Astrocyte of the spinal cord (primary cell): ENCODE data around the gene HOATZ.
A peak's percentile ranks its signal among the peaks of the same experiment; 100 is the strongest.

Source experiments
- DNase-seq: peaks from one replicate; pipeline ENCODE4 v3.0.0; 2011; ENCODE audit warnings: low read depth, low spot score
- H3K4me3 ChIP-seq: 2 replicates; pipeline ENCODE4 v1.5.1; 2011; ENCODE audit warnings: low read depth, mild to moderate bottlenecking, low read length, moderate library complexity
- CTCF ChIP-seq: IDR thresholded peaks from 2 replicates; pipeline ENCODE4 v1.5.1; 2012; ENCODE audit warnings: low read depth, mild to moderate bottlenecking, low read length, inconsistent platforms
- in situ Hi-C: cut with HindIII; loops from 2 replicates; pipeline ENCODE4 v1.10.0; 2017; ENCODE audit warnings: low sequenced_read_pairs

HOATZ gene

GRCh38 chr11:111514216-111515031 is at the start of gene HOATZ:
TSS of gene HOATZ (plus strand) at chr11:111514778. CDS start at chr11:111514785, 7 bp downstream.
- TF ChIP-seq CTCF: peak; percentile 32
- H3K4me3 ChIP-seq: peak within 1 kb of the TSS; percentile 40
- DNase-seq: peak; percentile 33
- in situ Hi-C loops: no loop called here

- H3K4me3 ChIP-seq: no peak overlapping the region
- in situ Hi-C loops: no loop called here
- DNase-seq: peak; percentile 39
- TF ChIP-seq CTCF: no peak
Measured at GRCh38 chr11:111465400-111465799, 49.2 kb upstream of the HOATZ start.

GRCh38 chr11:111466615-111467014 is 48.0 kb upstream of the HOATZ start:
- in situ Hi-C loops: no loop called here
- DNase-seq: no peak
- no peak for TF ChIP-seq CTCF
- H3K4me3 ChIP-seq: no peak overlapping the region

GRCh38 chr11:111469200-111469599 is 45.4 kb upstream of the HOATZ start:
- peak; percentile 73 for DNase-seq
- H3K4me3 ChIP-seq: no peak overlapping the region
- in situ Hi-C loops: no loop called here
- no peak for TF ChIP-seq CTCF

GRCh38 chr11:111472228-111472627 is 42.4 kb upstream of the HOATZ start:
- no peak for TF ChIP-seq CTCF
- H3K4me3 ChIP-seq: no peak overlapping the region
- no peak for DNase-seq
- in situ Hi-C loops: no loop called here

- no peak overlapping the region for H3K4me3 ChIP-seq
- no peak for DNase-seq
- in situ Hi-C loops: no loop called here
- TF ChIP-seq CTCF: no peak
Measured at GRCh38 chr11:111474432-111474831, 40.1 kb upstream of the HOATZ start.
